KBM-7 (cell line): ENCODE measurements around the gene SATL1.
"Not testable (repeated sequence)": the region's sequence is repeated elsewhere in the genome, so short reads cannot be mapped to it uniquely, and the experiment has no call there.

Source experiments
- DNase-seq: peaks from one replicate; pipeline ENCODE4 v3.0.0-alpha.2; 2015
- in situ Hi-C: fragments of 300-500 bp; cut with MboI; formaldehyde crosslinking; loops from 2 replicates; pipeline ENCODE4 v1.14.3; 2020; ENCODE audit warnings: low sequenced_read_pairs, low pct_unique_long_range_greater_than_20kb, mixed read lengths

SATL1 gene, protein sequence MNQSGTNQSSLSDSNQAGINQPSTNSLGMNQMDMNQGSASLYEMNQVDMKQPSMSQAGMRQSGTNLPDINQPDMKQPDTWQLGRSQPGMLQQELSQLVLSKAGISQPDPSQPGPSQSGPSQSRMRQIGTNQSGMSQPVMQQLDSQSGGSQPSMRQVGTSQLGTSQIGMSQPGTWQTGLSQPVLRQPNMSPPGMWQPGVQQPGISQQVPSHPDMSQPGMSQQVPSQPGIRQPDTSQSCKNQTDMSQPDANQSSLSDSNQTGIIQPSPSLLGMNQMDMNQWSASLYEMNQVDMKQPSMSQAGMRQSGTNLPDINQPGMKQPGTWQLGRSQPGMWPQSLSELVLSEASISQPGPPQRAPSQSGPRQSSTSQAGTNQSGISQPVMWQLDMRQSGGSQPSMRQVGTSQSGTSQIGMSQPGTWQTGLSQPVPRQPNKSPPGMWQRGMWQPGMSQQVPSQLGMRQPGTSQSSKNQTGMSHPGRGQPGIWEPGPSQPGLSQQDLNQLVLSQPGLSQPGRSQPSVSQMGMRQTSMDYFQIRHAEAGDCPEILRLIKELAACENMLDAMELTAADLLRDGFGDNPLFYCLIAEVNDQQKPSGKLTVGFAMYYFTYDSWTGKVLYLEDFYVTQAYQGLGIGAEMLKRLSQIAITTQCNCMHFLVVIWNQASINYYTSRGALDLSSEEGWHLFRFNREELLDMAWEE

DNA sequence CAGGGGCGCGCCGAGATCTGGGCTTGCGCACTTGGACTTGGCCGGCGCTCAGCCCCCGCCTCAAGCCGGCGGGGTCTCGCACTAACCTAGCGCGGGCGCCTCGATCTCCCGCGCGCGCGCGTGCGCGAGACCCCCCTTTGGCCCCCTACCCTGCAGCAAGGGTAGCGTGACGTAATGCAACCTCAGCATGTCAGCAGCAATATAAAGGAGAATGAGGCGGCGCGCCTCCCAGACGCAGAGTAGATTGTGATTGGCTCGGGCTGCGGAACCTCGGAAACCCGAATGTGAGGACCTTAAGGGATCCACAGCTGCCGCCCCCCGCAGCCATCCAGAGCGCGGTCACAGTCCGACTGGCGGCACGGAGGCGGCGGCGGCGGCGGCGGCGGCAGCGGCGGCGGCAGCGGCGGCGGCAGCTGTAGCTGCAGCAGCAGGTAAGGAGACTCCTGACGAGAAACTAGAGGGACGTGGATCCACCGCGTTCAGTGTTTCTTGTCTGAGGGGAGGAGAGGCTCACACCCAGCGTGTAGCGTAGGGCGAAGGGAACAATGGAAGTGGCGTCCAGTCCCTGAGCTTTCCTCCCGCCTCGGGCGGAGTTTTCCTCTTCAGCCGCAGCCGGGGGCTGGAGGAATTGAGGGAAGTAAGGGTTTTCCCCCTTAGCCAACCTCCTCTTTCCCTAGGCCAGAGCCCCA, at the start of gene SATL1, which contains the start of gene ZNF711:
Gene SATL1 (minus strand): TSS at position 19 of the 689 bp plus-strand sequence. CDS start 134,811 bp downstream, outside the sequence.
Gene ZNF711 (plus strand): TSS at position 231 of the 689 bp plus-strand sequence. CDS start 3,582 bp downstream, outside the sequence.
- in situ Hi-C loops = no loop called here
- DNase-seq = peak; percentile 79

DNA sequence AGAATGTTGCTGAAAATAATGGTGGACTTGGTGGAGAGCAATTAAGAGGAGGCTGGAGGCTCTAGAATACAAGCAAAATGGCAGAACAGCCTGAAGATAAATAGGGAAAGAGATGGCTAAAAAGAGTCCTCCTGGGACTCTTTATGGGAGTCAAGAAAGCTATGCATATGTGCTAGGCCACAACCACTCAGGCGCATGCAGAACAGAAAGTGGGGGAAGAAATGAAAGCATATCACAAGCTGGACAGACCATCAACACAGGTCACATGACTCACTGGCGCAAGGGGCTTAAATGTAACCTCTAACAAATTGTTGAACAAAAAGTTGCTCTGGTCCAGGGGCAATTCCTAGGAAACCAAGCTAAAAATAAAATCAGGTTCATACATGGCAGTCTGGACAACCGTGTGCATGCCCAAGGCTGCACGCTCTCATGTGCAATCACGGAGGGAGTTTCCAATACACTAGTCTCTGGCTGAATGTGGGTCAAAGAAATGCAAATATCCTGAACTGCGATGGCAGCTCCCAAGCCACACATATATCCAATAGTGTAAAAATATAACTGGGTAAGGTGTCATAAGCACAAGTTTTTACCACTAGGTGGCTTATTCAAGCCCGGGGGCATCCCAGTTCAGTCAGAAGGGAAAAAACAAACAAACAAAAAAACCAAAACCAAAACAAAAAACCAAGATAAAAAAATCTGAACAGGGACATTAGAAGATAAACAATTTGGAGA, 45.6 kb upstream of the SATL1 start:
- DNase-seq = no peak
- in situ Hi-C loops = no loop called here

DNA sequence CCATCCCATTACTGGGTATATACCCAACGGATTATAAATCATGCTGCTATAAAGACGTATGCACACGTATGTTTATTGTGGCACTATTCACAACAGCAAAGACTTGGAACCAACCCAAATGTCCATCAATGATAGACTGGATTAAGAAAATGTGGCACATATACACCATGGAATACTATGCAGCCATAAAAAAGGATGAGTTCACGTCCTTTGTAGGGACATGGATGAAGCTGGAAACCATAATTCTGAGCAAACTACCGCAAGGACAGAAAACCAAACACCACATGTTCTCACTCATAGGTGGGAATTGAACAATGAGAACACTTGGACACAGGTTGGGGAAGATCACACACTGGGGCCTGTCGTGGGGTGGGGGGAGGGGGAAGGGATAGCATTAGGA, 41.7 kb upstream of the SATL1 start:
- DNase-seq, in situ Hi-C loops: not testable (repeated sequence)

DNA sequence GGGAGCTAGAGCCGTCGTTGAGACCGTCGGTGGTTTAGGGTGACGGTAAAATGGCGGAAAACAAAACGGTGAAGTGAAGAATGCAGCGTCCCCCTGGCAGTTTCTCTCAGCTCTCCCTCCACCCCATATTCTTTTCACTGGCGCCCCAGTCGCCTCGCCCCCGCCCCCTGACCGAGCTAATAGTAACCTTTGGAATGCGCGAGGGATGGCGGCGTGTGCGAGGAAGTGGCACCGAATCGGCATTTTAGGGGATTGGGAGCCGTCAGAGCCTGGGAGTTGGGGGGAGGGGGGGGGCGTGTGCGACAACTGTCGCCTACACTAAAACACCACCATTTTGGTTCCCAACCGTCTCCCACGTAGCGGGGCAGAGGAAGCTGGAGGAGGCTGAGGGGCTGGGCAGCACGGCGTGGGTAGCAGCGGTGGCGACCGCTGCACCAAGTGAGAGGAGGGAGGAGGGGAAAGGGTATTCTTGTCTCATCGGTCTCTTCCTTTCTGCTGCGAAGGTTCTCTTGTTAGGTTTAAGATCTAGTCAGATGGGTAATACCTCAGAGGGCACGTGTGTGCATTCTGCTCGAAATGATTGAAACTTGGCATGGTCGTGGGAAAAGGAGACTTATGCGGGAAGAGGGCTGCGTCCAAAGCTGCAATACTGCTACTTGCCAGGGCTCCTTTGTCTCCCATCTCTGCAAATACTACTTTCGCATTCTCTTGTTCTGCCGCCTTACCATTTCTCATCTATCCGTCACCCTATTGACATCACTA, 1.1 kb upstream of the SATL1 start:
- DNase-seq = peak; percentile 61
- in situ Hi-C loops = no loop called here

DNA sequence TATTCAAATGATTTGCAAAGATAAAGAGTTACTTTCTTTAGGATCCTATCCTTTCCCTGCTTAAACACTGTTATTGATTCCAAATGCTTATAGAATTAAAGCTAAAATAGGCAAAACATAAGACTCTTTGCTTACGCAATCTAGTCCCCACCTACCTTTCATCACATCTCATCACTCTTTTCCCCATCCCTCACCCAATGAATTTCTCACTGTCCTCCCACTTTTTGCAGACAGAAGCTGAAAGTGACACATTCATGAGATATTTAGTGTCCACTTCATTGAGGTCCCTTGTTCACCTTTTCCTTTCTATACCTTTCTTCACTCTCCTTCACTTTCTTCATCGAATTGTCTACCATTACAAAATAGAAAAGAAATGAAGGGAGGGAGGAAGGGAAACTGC, 424 bp downstream of the SATL1 start:
- in situ Hi-C loops = no loop called here
- DNase-seq = peak; percentile 38

DNA sequence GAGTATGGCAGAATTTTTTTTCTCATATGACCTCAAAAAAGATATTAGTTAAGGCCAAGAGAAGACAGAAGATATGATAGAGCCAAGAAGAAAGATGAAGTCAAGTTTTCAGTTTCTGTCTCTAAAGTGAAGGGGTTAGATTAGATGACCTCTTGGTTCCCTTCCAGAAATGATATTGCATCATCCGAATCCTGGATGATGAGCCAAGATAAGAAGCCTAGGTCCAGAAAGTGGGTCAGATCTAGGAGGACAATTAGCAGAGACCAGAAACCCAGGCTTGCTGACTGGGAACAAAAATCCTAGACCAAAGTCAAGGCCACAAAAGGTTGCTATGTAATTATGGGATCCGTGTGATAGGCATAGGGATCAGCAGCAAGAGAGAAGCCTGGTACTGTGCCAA, 20.2 kb downstream of the SATL1 start:
- in situ Hi-C loops = no loop called here

DNA sequence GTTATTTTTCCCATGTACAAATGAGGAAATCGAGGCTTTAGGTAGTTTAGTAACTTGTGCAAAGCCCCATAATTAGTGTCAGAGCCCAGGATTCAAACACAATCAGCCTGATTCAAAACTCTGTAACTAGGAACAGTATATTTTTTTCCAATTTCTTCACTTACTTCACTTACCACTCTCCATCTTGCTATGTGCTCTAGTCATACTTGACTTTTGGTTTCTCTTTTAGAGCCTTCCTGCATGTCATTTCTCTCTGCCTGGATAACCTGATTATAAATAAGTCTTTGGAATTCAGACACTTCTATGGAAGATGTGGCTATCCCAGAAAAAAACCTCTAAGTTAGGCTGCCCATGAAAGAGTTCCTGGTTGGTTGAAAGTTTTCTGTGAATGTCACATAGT, 22.2 kb downstream of the SATL1 start:
- in situ Hi-C loops = no loop called here
- no peak for DNase-seq

More for the DNA sequence above, 20.2 kb downstream of the SATL1 start:
- no peak for DNase-seq

DNA sequence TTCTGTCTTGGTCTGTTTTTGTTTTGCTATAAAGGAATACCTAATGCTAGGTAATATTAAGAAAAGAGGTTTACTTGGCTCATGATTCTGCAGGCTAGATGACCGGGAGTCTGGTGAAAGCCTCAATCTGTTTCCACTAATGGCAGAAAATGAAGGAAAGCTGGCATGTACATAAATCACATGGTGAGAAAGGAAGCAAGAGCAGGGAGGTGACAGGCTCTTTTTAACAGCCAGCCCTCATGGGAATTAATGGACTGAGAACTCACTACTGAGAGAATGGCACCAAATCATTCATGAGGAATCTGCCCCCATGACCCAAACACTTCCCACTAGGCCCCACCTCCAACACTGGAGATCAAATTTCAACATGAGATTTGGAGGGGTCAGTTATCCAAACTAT, 27.6 kb downstream of the SATL1 start:
- in situ Hi-C loops = no loop called here

DNA sequence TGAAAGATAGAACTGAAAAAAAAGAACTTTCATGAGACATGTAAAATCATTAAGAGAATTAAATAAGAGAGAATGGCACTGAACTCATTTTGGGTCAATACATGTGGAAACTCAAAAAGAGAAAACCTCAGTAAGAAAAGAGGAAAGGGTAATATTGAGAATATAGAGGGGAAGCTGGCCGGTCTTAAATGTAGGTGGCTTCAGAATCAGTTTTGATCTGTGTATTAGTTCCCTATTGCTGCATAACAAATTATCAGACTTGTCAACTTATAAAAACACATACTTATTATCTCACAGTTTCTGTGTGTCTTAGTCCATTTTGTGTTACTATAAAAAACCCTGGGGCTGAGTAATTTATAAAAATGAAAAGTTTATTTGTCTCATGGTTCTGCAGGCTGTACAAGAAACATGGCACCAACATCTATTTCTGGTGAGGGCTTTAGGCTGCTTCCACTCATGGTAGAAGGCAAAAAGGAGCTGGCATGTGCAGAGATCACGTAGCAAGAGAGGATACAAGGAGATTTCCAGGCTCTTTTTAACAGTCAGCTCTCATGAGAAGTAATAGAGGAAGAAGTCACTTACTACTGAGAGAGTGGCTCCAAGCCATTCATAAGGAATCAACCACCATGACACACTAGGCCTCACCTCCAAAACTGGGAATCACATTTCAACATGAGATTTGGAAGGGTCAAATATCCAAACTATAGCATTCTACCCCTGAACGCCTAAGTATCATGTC, 29.6 kb downstream of the SATL1 start:
- in situ Hi-C loops = no loop called here
- DNase-seq = no peak

More for the DNA sequence above, 27.6 kb downstream of the SATL1 start:
- no peak for DNase-seq

DNA sequence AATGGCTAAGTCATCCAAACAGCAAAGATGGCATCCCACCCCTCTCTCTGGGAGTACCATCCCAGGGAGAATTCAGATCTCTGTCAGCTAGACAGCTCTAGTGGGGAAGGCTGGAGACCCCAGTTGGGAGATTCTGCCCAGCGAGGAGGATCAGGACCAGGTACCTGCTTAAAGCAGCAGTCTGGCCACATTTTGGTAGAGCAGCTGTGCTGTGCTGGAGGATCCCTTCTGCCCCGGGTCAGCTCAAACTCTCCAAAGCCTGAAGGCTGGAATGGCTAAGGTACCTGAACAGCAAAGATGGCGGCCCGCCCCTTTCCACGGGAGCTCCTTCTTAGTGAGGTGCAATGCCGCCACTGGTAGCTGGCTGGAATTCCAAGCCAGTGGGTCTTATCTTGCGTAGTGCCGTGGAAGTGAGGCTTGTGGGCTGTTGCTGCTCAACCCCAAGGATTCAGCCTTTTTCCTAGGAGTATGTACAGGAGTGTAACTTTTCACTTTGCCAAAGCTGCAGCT, 40.1 kb downstream of the SATL1 start:
- in situ Hi-C loops = no loop called here
- DNase-seq = no peak

DNA sequence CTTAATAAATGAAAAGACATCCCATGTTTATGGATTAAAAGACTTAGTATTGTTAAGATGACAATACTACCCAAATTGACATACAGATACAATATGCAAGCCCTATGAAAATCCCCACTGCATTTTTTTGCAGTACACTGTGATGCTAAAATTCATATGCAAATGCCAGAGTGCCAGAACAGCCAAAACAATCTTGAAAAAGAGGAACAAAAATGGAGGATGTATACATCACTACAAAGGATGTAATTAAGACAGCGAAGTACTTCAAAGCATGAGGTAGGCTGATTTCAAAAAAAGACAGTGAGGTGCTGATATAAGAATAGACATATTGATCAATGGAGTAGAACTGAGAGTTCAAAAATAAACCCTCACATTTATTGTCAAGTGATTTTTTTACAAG, 47.3 kb downstream of the SATL1 start:
- DNase-seq = no peak
- in situ Hi-C loops = no loop called here

DNA sequence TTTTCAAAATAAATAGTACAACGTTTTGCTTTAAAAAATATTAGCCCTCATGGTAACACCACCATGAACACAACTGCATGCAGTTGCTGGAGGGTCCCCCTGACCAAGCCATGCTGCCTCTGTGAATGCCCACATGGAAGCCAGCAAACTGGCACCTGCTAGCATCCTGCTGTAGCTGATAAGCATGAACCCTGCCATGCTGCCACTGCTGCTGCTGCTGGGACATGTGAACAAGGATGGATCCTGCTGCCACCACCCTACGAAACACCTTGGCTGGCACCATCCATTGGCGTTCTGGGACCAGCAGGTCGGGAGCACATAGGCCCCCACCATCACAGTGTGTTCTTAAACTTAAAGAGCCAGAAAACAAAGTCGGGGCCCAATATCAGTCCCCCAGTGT, 83.9 kb downstream of the SATL1 start:
- in situ Hi-C loops = no loop called here

DNA sequence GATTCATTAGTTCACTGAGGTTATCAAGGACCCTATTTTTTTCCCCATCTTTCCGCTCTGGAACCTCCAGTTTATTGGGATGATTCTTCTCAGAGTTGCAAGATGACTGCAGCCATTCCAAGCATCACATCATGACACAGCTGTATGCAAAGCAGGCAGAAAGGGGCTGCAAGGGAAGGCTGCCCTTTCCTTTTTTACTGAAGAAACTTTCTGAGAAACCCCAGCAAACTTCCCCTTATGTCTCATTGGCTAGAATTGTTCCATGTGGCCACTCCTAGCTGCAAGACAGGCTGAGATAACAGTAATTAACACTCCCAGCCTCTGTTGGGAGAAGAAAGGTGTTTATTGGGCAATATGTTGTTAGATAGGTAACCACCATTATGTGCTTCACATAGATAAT, 102.6 kb downstream of the SATL1 start:
- no peak for DNase-seq
- in situ Hi-C loops = no loop called here

More for the DNA sequence above, 83.9 kb downstream of the SATL1 start:
- no peak for DNase-seq

DNA sequence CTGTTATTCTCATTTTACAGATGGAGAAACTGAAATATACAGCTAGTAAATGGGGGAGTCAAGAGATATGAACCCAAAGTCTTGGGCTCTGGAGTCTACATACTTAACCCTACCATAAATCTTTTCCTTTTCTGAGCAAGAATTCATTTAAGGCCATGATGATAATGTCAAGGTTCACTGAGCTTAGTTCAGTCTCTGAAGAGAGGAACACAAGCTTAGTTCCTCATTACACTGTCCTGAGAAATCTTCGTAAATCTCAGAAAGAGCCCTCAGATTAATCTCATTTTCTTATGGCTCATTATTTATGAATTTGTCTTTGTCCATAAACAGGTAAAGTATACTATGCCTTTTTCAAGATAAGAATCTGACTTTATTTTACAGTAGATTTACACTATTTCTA, 104.2 kb downstream of the SATL1 start:
- in situ Hi-C loops = no loop called here

DNA sequence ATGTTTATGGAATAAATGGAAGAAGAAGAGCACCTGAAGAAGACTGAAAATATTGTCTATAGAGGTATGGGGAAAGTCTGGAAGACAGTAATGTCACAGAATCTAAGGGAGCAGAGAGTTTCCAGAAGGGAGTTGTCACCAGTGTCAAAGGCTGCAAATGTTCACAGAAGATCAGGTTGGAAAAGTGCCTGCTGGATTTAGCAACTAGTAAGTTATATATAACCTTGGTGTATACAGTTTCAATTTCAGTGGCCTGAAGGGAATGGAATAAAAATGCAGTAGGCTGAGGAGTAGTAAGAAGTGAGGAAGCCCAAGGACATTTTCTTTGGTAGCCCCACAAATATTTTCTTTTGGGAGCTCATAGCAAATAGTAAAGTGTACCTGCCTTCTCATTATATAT, 107.2 kb downstream of the SATL1 start:
- DNase-seq = no peak
- in situ Hi-C loops = no loop called here

More for the DNA sequence above, 104.2 kb downstream of the SATL1 start:
- no peak for DNase-seq

DNA sequence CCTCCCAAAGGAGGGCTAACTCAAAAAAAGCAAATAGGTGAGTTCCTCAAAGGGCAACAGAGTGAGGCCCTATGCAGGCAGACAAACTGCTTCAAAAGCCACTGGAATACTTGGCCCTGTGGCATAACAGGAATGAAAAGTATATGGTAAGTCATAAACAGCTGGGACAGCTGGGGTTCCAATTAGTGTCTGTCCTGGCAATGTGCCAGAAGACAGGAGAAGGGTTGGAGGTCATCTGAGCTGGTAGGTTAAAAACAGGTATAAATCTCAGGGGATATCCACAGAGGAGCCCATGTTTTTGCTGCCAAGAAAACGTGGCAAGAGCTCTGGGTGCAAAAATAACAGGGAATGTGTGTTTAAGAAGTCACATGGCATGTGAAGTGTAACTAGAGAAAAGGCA, 128.3 kb downstream of the SATL1 start:
- DNase-seq = no peak
- in situ Hi-C loops = no loop called here

DNA sequence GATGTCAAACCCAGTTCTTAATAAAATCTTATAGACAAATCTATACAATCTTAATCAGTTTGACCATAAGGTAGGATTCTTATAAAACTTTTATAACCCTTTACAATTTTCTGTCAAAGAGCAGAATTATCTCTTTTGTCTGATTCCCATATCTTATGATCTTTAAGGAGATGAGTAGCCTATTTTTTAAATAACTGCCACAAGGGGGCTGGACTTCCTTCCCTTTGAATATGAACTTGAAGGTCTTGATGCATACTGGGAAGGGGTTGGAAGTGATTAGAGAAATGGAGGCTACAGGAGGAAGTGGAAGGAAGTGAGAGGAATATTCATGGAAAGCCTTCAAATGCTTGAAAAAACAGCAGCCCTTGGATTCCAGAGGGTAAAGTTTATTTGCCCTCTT, 128.8 kb downstream of the SATL1 start:
- in situ Hi-C loops = no loop called here
- DNase-seq = no peak

DNA sequence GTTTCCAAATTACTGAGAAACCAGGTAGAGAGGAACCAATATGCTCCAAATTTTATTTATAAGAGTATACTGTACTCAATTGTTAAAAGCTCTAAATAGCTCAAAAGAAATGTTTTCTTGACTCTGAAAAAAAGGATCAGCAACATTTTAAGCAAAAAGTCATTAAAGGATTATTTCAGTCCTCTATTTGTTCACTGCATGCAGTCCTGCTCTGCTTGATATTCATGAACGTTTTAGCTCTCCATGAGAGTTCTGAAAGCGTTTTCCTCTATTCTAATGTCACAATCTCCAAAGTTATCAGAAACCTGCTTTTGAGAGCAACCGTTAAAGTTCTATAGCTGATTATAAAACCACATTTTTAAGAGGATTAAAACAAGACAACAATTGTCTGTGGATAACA, 129.4 kb downstream of the SATL1 start:
- in situ Hi-C loops = no loop called here
- DNase-seq = no peak
